ENCODE measurements around the gene DIP2B.

Gene DIP2B

DNA sequence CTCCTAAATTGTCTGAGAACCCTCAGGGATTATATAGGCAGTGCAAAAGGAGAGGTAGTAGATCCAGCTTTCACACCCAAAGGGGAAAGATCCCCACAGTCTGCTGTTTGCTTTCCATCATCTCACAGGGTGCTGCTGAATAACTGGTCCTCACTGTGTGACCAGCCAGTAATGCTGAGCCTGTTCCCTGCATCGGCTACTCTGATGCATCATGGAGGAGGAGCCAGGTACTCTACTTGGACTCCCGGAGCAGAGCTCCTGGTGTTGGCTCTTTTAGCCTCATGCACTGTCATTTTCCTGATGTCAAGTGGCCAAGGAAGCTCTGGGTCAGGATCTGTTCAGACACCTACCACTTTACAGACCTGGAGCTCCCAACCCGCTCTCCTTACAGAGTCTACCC is 131.7 kb downstream of the DIP2B start:
- H3K27ac ChIP-seq (ENCODE audit: low read length) = no peak overlapping the region
- H4K20me1 ChIP-seq (ENCODE audit: insufficient read depth, low read length) = no peaks in the 10 kb centered on the region
- peaks cover 3% of the 10 kb centered on the region for H3K36me3 ChIP-seq (replicated peaks; ENCODE audit: low read depth, low read length)
- TF ChIP-seq EZH2phosphoT487 (IDR thresholded peaks at IDR 0.05; ENCODE audit: low read depth) = no peak
- TF ChIP-seq, protein P1, sequence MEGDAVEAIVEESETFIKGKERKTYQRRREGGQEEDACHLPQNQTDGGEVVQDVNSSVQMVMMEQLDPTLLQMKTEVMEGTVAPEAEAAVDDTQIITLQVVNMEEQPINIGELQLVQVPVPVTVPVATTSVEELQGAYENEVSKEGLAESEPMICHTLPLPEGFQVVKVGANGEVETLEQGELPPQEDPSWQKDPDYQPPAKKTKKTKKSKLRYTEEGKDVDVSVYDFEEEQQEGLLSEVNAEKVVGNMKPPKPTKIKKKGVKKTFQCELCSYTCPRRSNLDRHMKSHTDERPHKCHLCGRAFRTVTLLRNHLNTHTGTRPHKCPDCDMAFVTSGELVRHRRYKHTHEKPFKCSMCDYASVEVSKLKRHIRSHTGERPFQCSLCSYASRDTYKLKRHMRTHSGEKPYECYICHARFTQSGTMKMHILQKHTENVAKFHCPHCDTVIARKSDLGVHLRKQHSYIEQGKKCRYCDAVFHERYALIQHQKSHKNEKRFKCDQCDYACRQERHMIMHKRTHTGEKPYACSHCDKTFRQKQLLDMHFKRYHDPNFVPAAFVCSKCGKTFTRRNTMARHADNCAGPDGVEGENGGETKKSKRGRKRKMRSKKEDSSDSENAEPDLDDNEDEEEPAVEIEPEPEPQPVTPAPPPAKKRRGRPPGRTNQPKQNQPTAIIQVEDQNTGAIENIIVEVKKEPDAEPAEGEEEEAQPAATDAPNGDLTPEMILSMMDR (IDR thresholded peaks at IDR 0.05; ENCODE audit: low read depth, low read length) = no peak
- no peak overlapping the region for H3K9ac ChIP-seq (ENCODE audit: low read length)
- H2AFZ ChIP-seq (ENCODE audit: low read depth, low read length) = no peak overlapping the region
- no peaks in the 10 kb centered on the region for H3K9me3 ChIP-seq (ENCODE audit: insufficient read depth, low read length)
- H3K4me3 ChIP-seq (ENCODE audit: low read length) = no peak overlapping the region
- peaks cover 26% of the 10 kb centered on the region for H3K4me1 ChIP-seq (ENCODE audit: low read length)
- H3K79me2 ChIP-seq (ENCODE audit: low read length) = no peaks in the 10 kb centered on the region
- no peaks in the 10 kb centered on the region for H3K27me3 ChIP-seq (ENCODE audit: low read depth, low read length)
- no peak overlapping the region for H3K4me2 ChIP-seq (ENCODE audit: low read length)

DNA sequence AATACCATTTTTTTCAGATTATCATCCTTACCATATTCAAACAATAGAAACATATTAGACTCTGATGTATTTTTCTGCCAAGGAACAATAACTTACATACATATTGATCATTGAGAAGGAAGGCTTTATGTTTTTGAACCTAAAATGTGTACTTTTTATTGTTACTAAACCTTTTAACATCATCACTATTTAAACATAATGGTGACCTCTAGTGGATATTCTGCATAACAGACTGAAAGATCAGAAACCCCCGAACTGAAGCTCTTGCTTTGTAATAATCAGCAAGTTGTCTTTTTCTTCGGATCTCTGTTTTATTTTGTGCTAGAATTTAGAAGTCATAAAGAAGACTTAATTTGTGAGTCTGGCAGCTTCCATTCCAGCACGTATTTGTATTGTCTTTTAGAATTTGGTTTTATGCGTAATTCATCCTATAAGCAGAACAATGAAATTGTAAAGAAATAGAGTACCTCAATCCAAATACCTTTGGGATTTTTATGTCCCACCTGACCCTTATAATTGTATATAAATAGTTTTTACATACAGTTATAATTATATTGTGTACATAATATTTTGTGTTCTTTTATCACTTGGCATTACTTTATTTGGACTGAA is 133.2 kb downstream of the DIP2B start:
- H3K27me3 ChIP-seq (ENCODE audit: low read depth, low read length) = no peaks in the 10 kb centered on the region
- peaks cover 26% of the 10 kb centered on the region for H3K4me1 ChIP-seq (ENCODE audit: low read length)

DNA sequence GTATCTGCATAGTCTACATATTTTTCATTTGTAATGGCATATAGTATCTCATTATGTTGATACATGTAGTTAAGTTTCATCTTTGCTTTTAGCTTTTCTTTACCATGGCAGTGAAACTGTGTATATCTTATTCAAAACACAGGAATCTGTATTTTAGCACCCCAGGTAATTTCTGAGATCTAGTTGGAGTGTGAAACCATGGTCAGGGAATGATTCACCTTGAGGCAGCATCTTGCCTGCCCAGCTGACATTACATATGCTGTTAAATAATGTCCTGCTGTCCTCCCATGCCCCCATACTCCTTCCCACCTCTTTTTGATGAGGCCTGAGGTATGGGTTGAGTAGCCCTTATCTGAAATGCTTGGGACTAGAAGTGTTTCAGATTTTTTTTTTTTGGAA is 133.7 kb downstream of the DIP2B start:
- Histone ChIP-seq H3K4me2 (ENCODE audit: low read length) (no peak overlapping the region), H3K9ac (ENCODE audit: low read length) (no peak overlapping the region), H3K27ac (ENCODE audit: low read length) (no peak overlapping the region), H3K9me3 (ENCODE audit: insufficient read depth, low read length) (no peaks in the 10 kb centered on the region), H3K27me3 (ENCODE audit: low read depth, low read length) (no peaks in the 10 kb centered on the region), H3K4me3 (ENCODE audit: low read length) (no peak overlapping the region), H3K79me2 (ENCODE audit: low read length) (no peaks in the 10 kb centered on the region), H2AFZ (ENCODE audit: low read depth, low read length) (no peak overlapping the region), H3K4me1 (ENCODE audit: low read length) (peaks cover 26% of the 10 kb centered on the region), H3K36me3 (replicated peaks; ENCODE audit: low read depth, low read length) (peaks cover 5% of the 10 kb centered on the region), H4K20me1 (ENCODE audit: insufficient read depth, low read length) (no peaks in the 10 kb centered on the region)
- TF ChIP-seq EZH2phosphoT487 (IDR thresholded peaks at IDR 0.05; ENCODE audit: low read depth) = no peak
- TF ChIP-seq, protein P1 (IDR thresholded peaks at IDR 0.05; ENCODE audit: low read depth, low read length) = no peak

More for the DNA sequence above, 133.2 kb downstream of the DIP2B start:
- Histone ChIP-seq H3K79me2 (ENCODE audit: low read length) (no peaks in the 10 kb centered on the region), H3K9ac (ENCODE audit: low read length) (no peak overlapping the region), H3K36me3 (replicated peaks; ENCODE audit: low read depth, low read length) (peaks cover 5% of the 10 kb centered on the region), H4K20me1 (ENCODE audit: insufficient read depth, low read length) (no peaks in the 10 kb centered on the region), H3K4me2 (ENCODE audit: low read length) (peak overlapping the region; percentile 35), H3K4me3 (ENCODE audit: low read length) (no peak overlapping the region), H3K27ac (ENCODE audit: low read length) (no peak overlapping the region), H2AFZ (ENCODE audit: low read depth, low read length) (no peak overlapping the region), H3K9me3 (ENCODE audit: insufficient read depth, low read length) (no peaks in the 10 kb centered on the region)
- TF ChIP-seq, protein P1 (IDR thresholded peaks at IDR 0.05; ENCODE audit: low read depth, low read length) = peak; percentile 82
- TF ChIP-seq EZH2phosphoT487 (IDR thresholded peaks at IDR 0.05; ENCODE audit: low read depth) = no peak

DNA sequence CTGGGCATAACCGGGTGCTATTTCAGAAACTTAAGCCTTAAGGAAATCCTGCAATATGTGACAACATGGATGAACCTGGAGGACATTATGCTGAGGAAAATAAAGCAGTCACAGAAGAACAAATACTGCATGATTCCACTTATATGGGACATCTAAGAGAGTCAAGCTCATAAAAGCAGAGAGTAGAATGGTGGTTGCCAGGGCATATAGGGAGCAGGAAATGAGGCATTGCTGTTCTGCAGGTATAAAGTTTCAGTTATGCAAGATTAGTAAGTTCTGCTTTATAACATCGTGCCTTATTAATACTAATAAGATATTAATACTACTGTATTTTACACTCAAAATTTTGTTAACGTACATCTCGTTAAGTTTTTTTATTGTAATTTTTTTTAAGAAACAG is 134.9 kb downstream of the DIP2B start:
- Histone ChIP-seq H3K9me3 (ENCODE audit: insufficient read depth, low read length) (no peaks in the 10 kb centered on the region), H3K27me3 (ENCODE audit: low read depth, low read length) (no peaks in the 10 kb centered on the region), H3K36me3 (replicated peaks; ENCODE audit: low read depth, low read length) (peaks cover 5% of the 10 kb centered on the region), H3K4me2 (ENCODE audit: low read length) (no peak overlapping the region), H3K27ac (ENCODE audit: low read length) (no peak overlapping the region), H3K4me3 (ENCODE audit: low read length) (no peak overlapping the region), H3K79me2 (ENCODE audit: low read length) (no peaks in the 10 kb centered on the region), H4K20me1 (ENCODE audit: insufficient read depth, low read length) (no peaks in the 10 kb centered on the region), H2AFZ (ENCODE audit: low read depth, low read length) (no peak overlapping the region), H3K9ac (ENCODE audit: low read length) (no peak overlapping the region), H3K4me1 (ENCODE audit: low read length) (peaks cover 25% of the 10 kb centered on the region)
- no peak for TF ChIP-seq EZH2phosphoT487 (IDR thresholded peaks at IDR 0.05; ENCODE audit: low read depth)
- TF ChIP-seq, protein P1 (IDR thresholded peaks at IDR 0.05; ENCODE audit: low read depth, low read length) = no peak

Measured in OCI-LY3 (cell line).